HepG2 (cell line): ENCODE measurements around the gene ANKDD1A. TPM values are rescaled to one million over a fixed set of nuclear protein-coding genes. Genes with fewer than 3 reads are reported as not detected.

ENCODE experiments used
- AGO2 ChIP-seq: fragments of 200-400 bp; formaldehyde crosslinking; optimal IDR thresholded peaks from 2 replicates; pipeline ENCODE3; 2017; ENCODE audit warnings: mild to moderate bottlenecking, low read depth, low read length, moderate library complexity
- ELF1 ChIP-seq: sonication (generic); formaldehyde crosslinking; IDR thresholded peaks from 2 replicates; pipeline ENCODE4 v1.4.0; 2020; ENCODE audit warnings: missing genetic modification reagents
- FOXC1 ChIP-seq: sonication (generic); formaldehyde crosslinking; IDR thresholded peaks from 2 replicates; pipeline ENCODE4 v1.8.0; 2022; ENCODE audit warnings: mild to moderate bottlenecking, missing genetic modification reagents, borderline replicate concordance
- GABPA ChIP-seq, 2 experiments: IDR thresholded peaks; 2 replicates each; pipeline ENCODE4 v1.6.1; 2011 to 2016; ENCODE audit warnings: low read depth in 2 of 2, low read length in 1 of 2, missing biosample characterization in 1 of 2, missing genetic modification characterization in 1 of 2
- KAT8 ChIP-seq: IDR thresholded peaks from 2 replicates; pipeline ENCODE4 v1.6.1; 2016; ENCODE audit warnings: missing genetic modification reagents, missing compliant biosample characterization
- NFYC ChIP-seq: IDR thresholded peaks from 2 replicates; pipeline ENCODE4 v1.6.1; 2016; ENCODE audit warnings: missing genetic modification reagents, missing compliant biosample characterization
- NR1H2 ChIP-seq: sonication (generic); formaldehyde crosslinking; IDR thresholded peaks from 2 replicates; pipeline ENCODE4 v1.8.1; 2022; ENCODE audit warnings: low read depth, missing genetic modification reagents, borderline replicate concordance
- POLR2G ChIP-seq: fragments of 200-400 bp; formaldehyde crosslinking; IDR thresholded peaks from 2 replicates; pipeline ENCODE4 v1.6.1; 2018; ENCODE audit warnings: mild to moderate bottlenecking, low read depth, low read length, moderate library complexity
- RCOR2 ChIP-seq: IDR thresholded peaks from 2 replicates; pipeline ENCODE4 v1.6.1; 2016; ENCODE audit warnings: missing biosample characterization, missing genetic modification reagents
- XRCC5 ChIP-seq: fragments of 200-400 bp; formaldehyde crosslinking; optimal IDR thresholded peaks from 2 replicates; pipeline ENCODE3; 2017; ENCODE audit warnings: mild to moderate bottlenecking, low read length
- ZBTB7B ChIP-seq: sonication (generic); formaldehyde crosslinking; IDR thresholded peaks from 2 replicates; pipeline ENCODE4 v1.4.0; 2020; ENCODE audit warnings: missing genetic modification reagents
- ZFY ChIP-seq: sonication (generic); formaldehyde crosslinking; IDR thresholded peaks from 2 replicates; pipeline ENCODE4 v1.4.0; 2020; ENCODE audit warnings: missing genetic modification reagents
- ZNF883 ChIP-seq: sonication (generic); formaldehyde crosslinking; IDR thresholded peaks from 2 replicates; pipeline ENCODE4 v1.5.1; 2020; ENCODE audit warnings: mild to moderate bottlenecking, missing genetic modification reagents; ENCODE audit errors: not compliant biosample characterization
- polyA plus RNA-seq, 8 experiments: library from polyadenylated mRNA; depleted of rRNA in 3 of 8; stranded (reverse) in 7 of 8; unstranded in 1 of 8; fragments of >200 nt; fragmentation: Illumina TruSeq in 4 of 8; extraction: Trizol in 4 of 8; gene quantifications; 2 replicates each; pipeline versions ENCODE4 v1.2.1 to v1.2.3, GENCODE V29; 2011 to 2016; ENCODE audit warnings: low read depth in 4 of 8, missing spikeins in 1 of 8, mixed read lengths in 1 of 8; ENCODE audit not compliant: insufficient read depth in 1 of 8
- total RNA-seq, 5 experiments: library from RNA; depleted of rRNA; stranded (reverse); fragments of >200 nt; fragmentation: Illumina TruSeq; extraction: Trizol; gene quantifications; 2 replicates each; pipeline ENCODE4 v1.2.3, GENCODE V29; 2016; ENCODE audit warnings: low read depth in 1 of 5
- TF ChIP-seq, protein P1 (sequence below): sonication (generic); formaldehyde crosslinking; IDR thresholded peaks from 2 replicates; pipeline ENCODE4 v1.8.0; 2022; ENCODE audit warnings: mild to moderate bottlenecking, missing genetic modification reagents; ENCODE audit not compliant: insufficient replicate concordance
- TF ChIP-seq, protein P2 (sequence below): IDR thresholded peaks from 2 replicates; pipeline ENCODE4 v1.6.1; 2016; ENCODE audit warnings: mild to moderate bottlenecking
- TF ChIP-seq, protein P3 (sequence below): IDR thresholded peaks from 2 replicates; pipeline ENCODE4 v1.4.0; 2020; ENCODE audit warnings: mild to moderate bottlenecking, missing genetic modification reagents
- TF ChIP-seq, protein P4 (sequence below): IDR thresholded peaks from 2 replicates; pipeline ENCODE4 v1.6.1; 2016; ENCODE audit warnings: control low read depth
- TF ChIP-seq, protein P5 (sequence below): IDR thresholded peaks from 2 replicates; pipeline ENCODE4 v1.6.1; 2016; ENCODE audit warnings: missing compliant biosample characterization, missing genetic modification reagents, borderline replicate concordance

The ANKDD1A gene
- total and polyA plus RNA-seq, 2 of the 13 experiments (the other 11 are each of a cell fraction or from before 2014, with no cell fraction given) = 0.11 to 0.48 TPM

DNA sequence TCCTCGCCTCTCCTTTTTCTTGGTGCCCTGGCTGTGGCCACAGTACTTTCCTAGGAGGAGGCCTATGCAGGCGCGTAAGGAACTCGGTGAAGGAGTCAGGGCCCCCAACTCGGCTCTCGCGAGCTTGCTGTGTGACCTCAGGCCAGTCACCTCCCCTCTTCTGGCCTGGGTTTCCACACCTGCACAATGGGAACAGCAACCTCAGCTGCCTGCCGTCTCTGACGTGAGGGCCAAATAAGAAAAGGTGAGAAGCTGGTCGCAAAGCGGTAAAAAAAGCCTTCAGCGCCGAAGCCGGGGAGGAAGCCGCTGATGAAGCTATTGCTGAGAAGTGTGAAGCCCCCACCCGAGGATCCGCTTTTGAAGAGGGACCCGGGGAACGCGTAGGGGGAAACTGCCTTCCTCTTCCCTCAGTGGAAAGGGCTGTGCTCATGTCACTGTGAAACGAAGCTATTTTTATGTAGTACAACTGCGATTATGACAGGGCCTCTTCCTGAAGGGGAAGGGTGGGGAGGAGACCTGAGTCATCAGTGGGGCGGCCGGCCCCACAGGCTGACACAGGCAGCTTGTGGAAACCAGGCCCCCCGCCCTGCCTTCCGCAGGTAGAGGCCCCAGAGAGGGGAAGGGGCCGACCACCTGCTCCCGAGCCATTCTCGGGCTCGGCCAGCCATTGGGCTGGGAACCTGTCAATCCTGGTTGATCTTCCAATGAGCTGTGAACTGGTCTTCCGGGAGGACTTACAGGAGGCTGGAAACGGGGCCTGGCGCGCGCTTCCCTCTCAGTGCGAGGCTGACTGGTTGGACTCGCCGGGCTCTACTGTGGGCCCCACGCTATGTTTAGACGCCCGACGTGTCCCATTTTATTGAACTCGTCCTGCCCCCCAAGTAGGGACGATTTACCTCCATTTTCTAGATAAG lies 18.0 kb upstream of the ANKDD1A start (continued):
- TF ChIP-seq, protein P1, sequence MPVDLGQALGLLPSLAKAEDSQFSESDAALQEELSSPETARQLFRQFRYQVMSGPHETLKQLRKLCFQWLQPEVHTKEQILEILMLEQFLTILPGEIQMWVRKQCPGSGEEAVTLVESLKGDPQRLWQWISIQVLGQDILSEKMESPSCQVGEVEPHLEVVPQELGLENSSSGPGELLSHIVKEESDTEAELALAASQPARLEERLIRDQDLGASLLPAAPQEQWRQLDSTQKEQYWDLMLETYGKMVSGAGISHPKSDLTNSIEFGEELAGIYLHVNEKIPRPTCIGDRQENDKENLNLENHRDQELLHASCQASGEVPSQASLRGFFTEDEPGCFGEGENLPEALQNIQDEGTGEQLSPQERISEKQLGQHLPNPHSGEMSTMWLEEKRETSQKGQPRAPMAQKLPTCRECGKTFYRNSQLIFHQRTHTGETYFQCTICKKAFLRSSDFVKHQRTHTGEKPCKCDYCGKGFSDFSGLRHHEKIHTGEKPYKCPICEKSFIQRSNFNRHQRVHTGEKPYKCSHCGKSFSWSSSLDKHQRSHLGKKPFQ (CRISPR knock-in tag) = peak; percentile 37
- TF ChIP-seq XRCC5 (peak; percentile 53), ZNF883 (peak; percentile 49), POLR2G (peak; percentile 69), NFYC (CRISPR knock-in tag) (peak; percentile 94), NR1H2 (CRISPR knock-in tag) (no peak), AGO2 (no peak), KAT8 (CRISPR knock-in tag) (peak; percentile 78), ELF1 (peak; percentile 85), ZFY (CRISPR knock-in tag) (peak; percentile 52), RCOR2 (CRISPR knock-in tag) (no peak), GABPA (IDR thresholded peaks at IDR 0.05; ENCODE audit: low read depth, low read length) (no peak), GABPA (CRISPR knock-in tag; IDR thresholded peaks at IDR 0.05; ENCODE audit: low read depth) (peak; percentile 56; the same call in 1 of the 2 replicates), FOXC1 (CRISPR knock-in tag) (peak; percentile 48; the same call in 1 of the 2 replicates), ZBTB7B (CRISPR knock-in tag) (peak; percentile 51; the same call in 1 of the 2 replicates)
- TF ChIP-seq, protein P2, sequence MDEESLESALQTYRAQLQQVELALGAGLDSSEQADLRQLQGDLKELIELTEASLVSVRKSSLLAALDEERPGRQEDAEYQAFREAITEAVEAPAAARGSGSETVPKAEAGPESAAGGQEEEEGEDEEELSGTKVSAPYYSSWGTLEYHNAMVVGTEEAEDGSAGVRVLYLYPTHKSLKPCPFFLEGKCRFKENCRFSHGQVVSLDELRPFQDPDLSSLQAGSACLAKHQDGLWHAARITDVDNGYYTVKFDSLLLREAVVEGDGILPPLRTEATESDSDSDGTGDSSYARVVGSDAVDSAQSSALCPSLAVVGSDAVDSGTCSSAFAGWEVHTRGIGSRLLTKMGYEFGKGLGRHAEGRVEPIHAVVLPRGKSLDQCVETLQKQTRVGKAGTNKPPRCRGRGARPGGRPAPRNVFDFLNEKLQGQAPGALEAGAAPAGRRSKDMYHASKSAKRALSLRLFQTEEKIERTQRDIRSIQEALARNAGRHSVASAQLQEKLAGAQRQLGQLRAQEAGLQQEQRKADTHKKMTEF (CRISPR knock-in tag) = 0 out of 2 replicates have a peak, but pooled peaks have one; percentile 28
- TF ChIP-seq, protein P3, sequence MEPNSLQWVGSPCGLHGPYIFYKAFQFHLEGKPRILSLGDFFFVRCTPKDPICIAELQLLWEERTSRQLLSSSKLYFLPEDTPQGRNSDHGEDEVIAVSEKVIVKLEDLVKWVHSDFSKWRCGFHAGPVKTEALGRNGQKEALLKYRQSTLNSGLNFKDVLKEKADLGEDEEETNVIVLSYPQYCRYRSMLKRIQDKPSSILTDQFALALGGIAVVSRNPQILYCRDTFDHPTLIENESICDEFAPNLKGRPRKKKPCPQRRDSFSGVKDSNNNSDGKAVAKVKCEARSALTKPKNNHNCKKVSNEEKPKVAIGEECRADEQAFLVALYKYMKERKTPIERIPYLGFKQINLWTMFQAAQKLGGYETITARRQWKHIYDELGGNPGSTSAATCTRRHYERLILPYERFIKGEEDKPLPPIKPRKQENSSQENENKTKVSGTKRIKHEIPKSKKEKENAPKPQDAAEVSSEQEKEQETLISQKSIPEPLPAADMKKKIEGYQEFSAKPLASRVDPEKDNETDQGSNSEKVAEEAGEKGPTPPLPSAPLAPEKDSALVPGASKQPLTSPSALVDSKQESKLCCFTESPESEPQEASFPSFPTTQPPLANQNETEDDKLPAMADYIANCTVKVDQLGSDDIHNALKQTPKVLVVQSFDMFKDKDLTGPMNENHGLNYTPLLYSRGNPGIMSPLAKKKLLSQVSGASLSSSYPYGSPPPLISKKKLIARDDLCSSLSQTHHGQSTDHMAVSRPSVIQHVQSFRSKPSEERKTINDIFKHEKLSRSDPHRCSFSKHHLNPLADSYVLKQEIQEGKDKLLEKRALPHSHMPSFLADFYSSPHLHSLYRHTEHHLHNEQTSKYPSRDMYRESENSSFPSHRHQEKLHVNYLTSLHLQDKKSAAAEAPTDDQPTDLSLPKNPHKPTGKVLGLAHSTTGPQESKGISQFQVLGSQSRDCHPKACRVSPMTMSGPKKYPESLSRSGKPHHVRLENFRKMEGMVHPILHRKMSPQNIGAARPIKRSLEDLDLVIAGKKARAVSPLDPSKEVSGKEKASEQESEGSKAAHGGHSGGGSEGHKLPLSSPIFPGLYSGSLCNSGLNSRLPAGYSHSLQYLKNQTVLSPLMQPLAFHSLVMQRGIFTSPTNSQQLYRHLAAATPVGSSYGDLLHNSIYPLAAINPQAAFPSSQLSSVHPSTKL (CRISPR knock-in tag) = peak; percentile 40; the same call in 1 of the 2 replicates
- TF ChIP-seq, protein P4, sequence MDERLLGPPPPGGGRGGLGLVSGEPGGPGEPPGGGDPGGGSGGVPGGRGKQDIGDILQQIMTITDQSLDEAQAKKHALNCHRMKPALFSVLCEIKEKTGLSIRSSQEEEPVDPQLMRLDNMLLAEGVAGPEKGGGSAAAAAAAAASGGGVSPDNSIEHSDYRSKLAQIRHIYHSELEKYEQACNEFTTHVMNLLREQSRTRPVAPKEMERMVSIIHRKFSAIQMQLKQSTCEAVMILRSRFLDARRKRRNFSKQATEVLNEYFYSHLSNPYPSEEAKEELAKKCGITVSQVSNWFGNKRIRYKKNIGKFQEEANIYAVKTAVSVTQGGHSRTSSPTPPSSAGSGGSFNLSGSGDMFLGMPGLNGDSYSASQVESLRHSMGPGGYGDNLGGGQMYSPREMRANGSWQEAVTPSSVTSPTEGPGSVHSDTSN = peak; percentile 94
- TF ChIP-seq, protein P5, sequence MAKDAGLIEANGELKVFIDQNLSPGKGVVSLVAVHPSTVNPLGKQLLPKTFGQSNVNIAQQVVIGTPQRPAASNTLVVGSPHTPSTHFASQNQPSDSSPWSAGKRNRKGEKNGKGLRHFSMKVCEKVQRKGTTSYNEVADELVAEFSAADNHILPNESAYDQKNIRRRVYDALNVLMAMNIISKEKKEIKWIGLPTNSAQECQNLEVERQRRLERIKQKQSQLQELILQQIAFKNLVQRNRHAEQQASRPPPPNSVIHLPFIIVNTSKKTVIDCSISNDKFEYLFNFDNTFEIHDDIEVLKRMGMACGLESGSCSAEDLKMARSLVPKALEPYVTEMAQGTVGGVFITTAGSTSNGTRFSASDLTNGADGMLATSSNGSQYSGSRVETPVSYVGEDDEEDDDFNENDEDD = peak; percentile 62; the same call in 1 of the 2 replicates
